Thoracic aorta (tissue), 2 donors: ENCODE measurements around the gene GAPDHS. TPM values are rescaled to one million over a fixed set of nuclear protein-coding genes. Genes with fewer than 3 reads are reported as not detected.

Experiments used
- ATAC-seq: fragments of 150-250 bp; one replicate; pipeline ENCODE4 v1.8.0; 2017; ENCODE audit warnings: low read depth; ENCODE audit not compliant: insufficient number of reproducible peaks, low FRiP score
- DNase-seq: peaks from one replicate; pipeline ENCODE4 v3.0.0-alpha.2; 2020; ENCODE audit warnings: low spot score
- H3K27ac ChIP-seq, 2 donors: fragments of 200-600 bp; sonication (generic); 1 replicate in 1 of 2; 2 replicates in 1 of 2; pipeline ENCODE4 v1.5.1; 2016; ENCODE audit warnings: mild to moderate bottlenecking in 2 of 2, moderate library complexity in 2 of 2
- H3K27me3 ChIP-seq: fragments of 200-600 bp; sonication (generic); replicated peaks from 2 replicates; pipeline ENCODE4 v1.6.0; 2016; ENCODE audit warnings: mild to moderate bottlenecking; ENCODE audit not compliant: insufficient read depth
- H3K36me3 ChIP-seq: fragments of 200-600 bp; sonication (generic); one replicate; pipeline ENCODE4 v1.5.1; 2016
- H3K4me1 ChIP-seq, 2 donors: fragments of 200-600 bp; sonication (generic); 1 replicate in 1 of 2; 2 replicates in 1 of 2; pipeline versions ENCODE4 v1.5.1 to v1.6.0; 2016; ENCODE audit warnings: low read depth in 2 of 2, mild to moderate bottlenecking in 1 of 2; ENCODE audit not compliant: control insufficient read depth in 1 of 2
- H3K4me3 ChIP-seq: fragments of 200-600 bp; sonication (generic); 2 replicates; pipeline ENCODE4 v1.5.1; 2016; ENCODE audit warnings: mild to moderate bottlenecking
- H3K9me3 ChIP-seq: fragments of 200-600 bp; sonication (generic); 2 replicates; pipeline ENCODE4 v1.5.1; 2016
- CTCF ChIP-seq: fragments of 200-600 bp; sonication (generic); IDR thresholded peaks from one replicate; pipeline ENCODE4 v1.5.1; 2019; ENCODE audit warnings: antibody characterized with exemption
- total RNA-seq, 2 donors: library from RNA; depleted of rRNA; stranded (reverse); fragments of >200 nt; gene quantifications; one replicate each; pipeline versions ENCODE4 v1.1.0 to v1.2.3, GENCODE V29; 2016

The GAPDHS gene
- total RNA-seq, 2 donors from 2014 or later: not detected

- ATAC-seq: no peak
These were observed 16.7 kb downstream of the GAPDHS start for GRCh38 chr19:35549879-35550523.

GRCh38 chr19:35551091-35551810 lies 18.0 kb downstream of the GAPDHS start:
- peaks cover 5 to 8% of the 10 kb centered on the region in 2 donors for H3K4me1 ChIP-seq
- H3K36me3 ChIP-seq: no peaks in the 10 kb centered on the region
- no peaks in the 10 kb centered on the region for H3K9me3 ChIP-seq
- H3K4me3 ChIP-seq: no peak overlapping the region
- no peaks in the 10 kb centered on the region for H3K27me3 ChIP-seq
- DNase-seq (no peak), ATAC-seq (no peak)
- TF ChIP-seq CTCF: no peak
- no peak overlapping the region for H3K27ac ChIP-seq

More at GRCh38 chr19:35549879-35550523, 16.7 kb downstream of the GAPDHS start:
- TF ChIP-seq CTCF: no peak
- H3K27me3 ChIP-seq: no peaks in the 10 kb centered on the region
- no peaks in the 10 kb centered on the region for H3K36me3 ChIP-seq
- H3K27ac ChIP-seq: no peak overlapping the region
- H3K4me3 ChIP-seq: no peak overlapping the region
- DNase-seq: no peak
- H3K4me1 ChIP-seq: peaks cover 8 to 13% of the 10 kb centered on the region in 2 donors
- H3K9me3 ChIP-seq: no peaks in the 10 kb centered on the region

- no peaks in the 10 kb centered on the region for H3K36me3 ChIP-seq
- DNase-seq: no peak
- no peak for TF ChIP-seq CTCF
These were observed 19.5 kb downstream of the GAPDHS start for GRCh38 chr19:35552534-35553384.

GRCh38 chr19:35553385-35554000 lies 20.2 kb downstream of the GAPDHS start:
- DNase-seq (no peak), ATAC-seq (no peak)
- H3K4me1 ChIP-seq: peaks cover 0 to 5% of the 10 kb centered on the region in 2 donors
- no peak overlapping the region for H3K27ac ChIP-seq
- H3K36me3 ChIP-seq: no peaks in the 10 kb centered on the region
- no peaks in the 10 kb centered on the region for H3K9me3 ChIP-seq
- H3K27me3 ChIP-seq: no peaks in the 10 kb centered on the region
- H3K4me3 ChIP-seq: no peak overlapping the region
- no peak for TF ChIP-seq CTCF

More at GRCh38 chr19:35552534-35553384, 19.5 kb downstream of the GAPDHS start:
- H3K4me3 ChIP-seq: no peak overlapping the region
- ATAC-seq: no peak
- H3K27ac ChIP-seq: no peak overlapping the region
- H3K4me1 ChIP-seq: no peaks in the 10 kb centered on the region
- no peaks in the 10 kb centered on the region for H3K9me3 ChIP-seq
- H3K27me3 ChIP-seq: no peaks in the 10 kb centered on the region
